Neural cell (in vitro differentiated cells): Measurements from ENCODE around the gene NAA50. TPM values are rescaled to one million over a fixed set of nuclear protein-coding genes. Genes with fewer than 3 reads are reported as not detected.

ENCODE experiments used
- H2AFZ ChIP-seq: fragments of 200-600, 300-800 bp; sonication (generic), shearing (Covaris generic); 2 replicates; pipeline ENCODE4 v1.6.0; 2014; ENCODE audit warnings: low read depth, mild to moderate bottlenecking, antibody characterized with exemption, low read length, moderate library complexity
- H3F3A ChIP-seq: fragments of 200-600 bp; shearing (Covaris generic); 2 replicates; pipeline ENCODE4 v1.6.1; 2016; ENCODE audit warnings: mild to moderate bottlenecking, moderate library complexity, mixed read lengths, antibody characterized with exemption, low read length; ENCODE audit not compliant: insufficient read depth, poor library complexity, severe bottlenecking
- H3K27ac ChIP-seq: fragments of 200-600, 300-800 bp; sonication (generic), shearing (Covaris generic); 2 replicates; pipeline ENCODE4 v1.5.1; 2014; ENCODE audit warnings: mild to moderate bottlenecking, low read length, moderate library complexity
- H3K27me3 ChIP-seq: fragments of 300-800, 200-600 bp; sonication (generic), shearing (Covaris generic); 2 replicates; pipeline ENCODE4 v1.6.0; 2014; ENCODE audit warnings: mild to moderate bottlenecking, low read depth, low read length, moderate library complexity; ENCODE audit not compliant: insufficient read depth
- H3K36me3 ChIP-seq: fragments of 300-800, 200-600 bp; sonication (generic), shearing (Covaris generic); 2 replicates; pipeline ENCODE4 v1.5.1; 2014; ENCODE audit warnings: mild to moderate bottlenecking, antibody characterized with exemption, low read length, moderate library complexity; ENCODE audit not compliant: insufficient read depth
- H3K4me2 ChIP-seq: fragments of 300-800, 200-600 bp; sonication (generic), shearing (Covaris generic); 2 replicates; pipeline ENCODE4 v1.6.0; 2014; ENCODE audit warnings: mild to moderate bottlenecking, low read length
- H3K4me3 ChIP-seq: fragments of 300-800, 200-600 bp; sonication (generic), shearing (Covaris generic); 2 replicates; pipeline ENCODE4 v1.5.1; 2014; ENCODE audit warnings: mild to moderate bottlenecking, low read length, moderate library complexity
- H3K79me2 ChIP-seq: fragments of 200-600 bp; shearing (Covaris generic); replicated peaks from 2 replicates; pipeline ENCODE4 v1.6.0; 2014; ENCODE audit warnings: mild to moderate bottlenecking, low read length, moderate library complexity; ENCODE audit not compliant: insufficient read depth
- H3K9ac ChIP-seq: fragments of 300-800, 200-600 bp; sonication (generic), shearing (Covaris generic); 2 replicates; pipeline ENCODE4 v1.6.1; 2016; ENCODE audit warnings: mild to moderate bottlenecking, low read length, mixed read lengths
- H3K9me2 ChIP-seq: fragments of 200-600 bp; shearing (Covaris generic); 2 replicates; pipeline ENCODE4 v1.6.1; 2016; ENCODE audit warnings: mild to moderate bottlenecking, low read length, mixed read lengths; ENCODE audit not compliant: insufficient read depth
- H3K9me3 ChIP-seq: fragments of 200-600, 300-800 bp; sonication (generic), shearing (Covaris generic); 2 replicates; pipeline ENCODE4 v1.6.1; 2016; ENCODE audit warnings: mild to moderate bottlenecking, mixed run types, low read length, moderate library complexity, mixed read lengths
- H4K20me1 ChIP-seq: fragments of 200-600 bp; shearing (Covaris generic); 2 replicates; pipeline ENCODE4 v1.6.1; 2016; ENCODE audit warnings: mild to moderate bottlenecking, mixed run types; ENCODE audit not compliant: insufficient read depth
- EP300 ChIP-seq: fragments of 450-650 bp; conservative IDR thresholded peaks from 2 replicates; pipeline ENCODE4 v1.6.1; 2014; ENCODE audit warnings: antibody characterized with exemption, mild to moderate bottlenecking, moderate library complexity; ENCODE audit not compliant: poor library complexity, severe bottlenecking
- EZH2 ChIP-seq: fragments of 200-600, 300-800 bp; shearing (Covaris generic), sonication (generic); IDR thresholded peaks from 2 replicates; pipeline ENCODE4 v1.6.1; 2014; ENCODE audit warnings: antibody characterized with exemption, low read length, borderline replicate concordance, mild to moderate bottlenecking; ENCODE audit not compliant: insufficient read depth, poor library complexity, severe bottlenecking
- MXI1 ChIP-seq: fragments of 450-650 bp; conservative IDR thresholded peaks from 2 replicates; pipeline ENCODE4 v1.6.1; 2014; ENCODE audit warnings: antibody characterized with exemption, mild to moderate bottlenecking; ENCODE audit not compliant: poor library complexity, severe bottlenecking
- POLR2AphosphoS5 ChIP-seq: IDR thresholded peaks from 2 replicates; pipeline ENCODE4 v1.6.1; 2012
- RAD21 ChIP-seq: fragments of 450-650 bp; conservative IDR thresholded peaks from 2 replicates; pipeline ENCODE4 v1.6.1; 2014; ENCODE audit warnings: antibody characterized with exemption, mild to moderate bottlenecking, moderate library complexity
- SMC3 ChIP-seq: fragments of 450-650 bp; conservative IDR thresholded peaks from 2 replicates; pipeline ENCODE4 v1.6.1; 2014; ENCODE audit warnings: antibody characterized with exemption, mild to moderate bottlenecking, moderate library complexity; ENCODE audit not compliant: poor library complexity
- TAF1 ChIP-seq: IDR thresholded peaks from 2 replicates; pipeline ENCODE4 v1.6.1; 2012; ENCODE audit warnings: low read depth
- polyA plus RNA-seq: library from polyadenylated mRNA; depleted of rRNA; stranded (reverse); fragments of >200 nt; gene quantifications from 2 replicates; pipeline ENCODE4 v1.2.3, GENCODE V29; 2014
- TF ChIP-seq, protein P1 (sequence below): IDR thresholded peaks from 2 replicates; pipeline ENCODE4 v1.6.1; 2012; ENCODE audit warnings: borderline replicate concordance
- TF ChIP-seq, protein P2 (sequence below): fragments of 450-650 bp; IDR thresholded peaks from 2 replicates; pipeline ENCODE4 v1.5.1; 2014; ENCODE audit warnings: antibody characterized with exemption, mild to moderate bottlenecking, moderate library complexity; ENCODE audit not compliant: poor library complexity, severe bottlenecking

The NAA50 gene
- polyA plus RNA-seq, 1 donor from 2014 or later, result 69.6 TPM

DNA sequence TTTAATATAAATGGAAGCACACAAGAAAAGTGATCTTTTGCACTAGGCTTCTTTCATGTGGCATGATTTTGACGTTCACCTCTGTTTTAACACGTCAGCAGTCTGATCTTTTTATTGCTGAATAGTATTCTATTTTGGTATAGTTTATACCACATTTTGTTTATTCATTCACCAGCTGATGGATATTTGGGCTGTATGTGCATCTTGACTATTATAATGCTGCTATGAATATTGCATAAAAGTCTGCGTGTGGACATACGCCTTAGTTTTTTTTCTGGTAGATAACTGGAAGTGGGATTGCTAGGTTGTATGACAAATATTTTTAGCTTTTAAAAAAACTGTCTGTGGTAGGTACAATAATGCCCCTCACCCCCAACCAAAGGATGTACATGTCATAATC lies 14.4 kb downstream of the NAA50 start:
- H3K36me3 ChIP-seq, result no peaks in the 10 kb centered on the region
- no peaks in the 10 kb centered on the region for H3F3A ChIP-seq
- H3K79me2 ChIP-seq, result peaks cover 49% of the 10 kb centered on the region
- H4K20me1 ChIP-seq, result no peaks in the 10 kb centered on the region
- no peak for TF ChIP-seq SMC3
- no peak overlapping the region for H3K9ac ChIP-seq
- no peaks in the 10 kb centered on the region for H3K27me3 ChIP-seq
- H2AFZ ChIP-seq, result no peak overlapping the region
- no peaks in the 10 kb centered on the region for H3K9me3 ChIP-seq
- H3K4me3 ChIP-seq, result no peak overlapping the region
- no peaks in the 10 kb centered on the region for H3K9me2 ChIP-seq
- no peak overlapping the region for H3K4me2 ChIP-seq
- H3K27ac ChIP-seq, result no peak overlapping the region

DNA sequence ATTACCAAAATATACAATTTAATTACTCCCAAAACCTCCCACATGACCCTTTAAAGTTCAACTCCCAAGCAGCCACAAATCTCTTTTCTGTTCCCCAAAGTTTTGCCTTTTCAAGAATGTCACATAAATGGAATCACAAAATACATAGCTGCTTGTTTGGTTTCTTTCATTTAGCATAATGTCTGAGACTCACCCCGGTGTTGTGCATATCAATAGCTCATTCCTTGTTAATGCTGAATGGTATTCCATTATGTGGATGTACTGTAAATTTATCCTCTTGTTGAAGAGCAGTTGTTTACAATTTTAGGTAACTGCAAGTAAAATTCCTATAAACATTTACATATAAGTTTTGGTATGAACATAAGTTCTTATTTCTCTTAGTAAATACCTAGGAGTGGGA lies 15.5 kb downstream of the NAA50 start:
- TF ChIP-seq SMC3, result no peak
- TF ChIP-seq EP300, result no peak
- TF ChIP-seq RAD21, result no peak
- no peak for TF ChIP-seq TAF1
- no peak for TF ChIP-seq EZH2
- TF ChIP-seq, protein P1, sequence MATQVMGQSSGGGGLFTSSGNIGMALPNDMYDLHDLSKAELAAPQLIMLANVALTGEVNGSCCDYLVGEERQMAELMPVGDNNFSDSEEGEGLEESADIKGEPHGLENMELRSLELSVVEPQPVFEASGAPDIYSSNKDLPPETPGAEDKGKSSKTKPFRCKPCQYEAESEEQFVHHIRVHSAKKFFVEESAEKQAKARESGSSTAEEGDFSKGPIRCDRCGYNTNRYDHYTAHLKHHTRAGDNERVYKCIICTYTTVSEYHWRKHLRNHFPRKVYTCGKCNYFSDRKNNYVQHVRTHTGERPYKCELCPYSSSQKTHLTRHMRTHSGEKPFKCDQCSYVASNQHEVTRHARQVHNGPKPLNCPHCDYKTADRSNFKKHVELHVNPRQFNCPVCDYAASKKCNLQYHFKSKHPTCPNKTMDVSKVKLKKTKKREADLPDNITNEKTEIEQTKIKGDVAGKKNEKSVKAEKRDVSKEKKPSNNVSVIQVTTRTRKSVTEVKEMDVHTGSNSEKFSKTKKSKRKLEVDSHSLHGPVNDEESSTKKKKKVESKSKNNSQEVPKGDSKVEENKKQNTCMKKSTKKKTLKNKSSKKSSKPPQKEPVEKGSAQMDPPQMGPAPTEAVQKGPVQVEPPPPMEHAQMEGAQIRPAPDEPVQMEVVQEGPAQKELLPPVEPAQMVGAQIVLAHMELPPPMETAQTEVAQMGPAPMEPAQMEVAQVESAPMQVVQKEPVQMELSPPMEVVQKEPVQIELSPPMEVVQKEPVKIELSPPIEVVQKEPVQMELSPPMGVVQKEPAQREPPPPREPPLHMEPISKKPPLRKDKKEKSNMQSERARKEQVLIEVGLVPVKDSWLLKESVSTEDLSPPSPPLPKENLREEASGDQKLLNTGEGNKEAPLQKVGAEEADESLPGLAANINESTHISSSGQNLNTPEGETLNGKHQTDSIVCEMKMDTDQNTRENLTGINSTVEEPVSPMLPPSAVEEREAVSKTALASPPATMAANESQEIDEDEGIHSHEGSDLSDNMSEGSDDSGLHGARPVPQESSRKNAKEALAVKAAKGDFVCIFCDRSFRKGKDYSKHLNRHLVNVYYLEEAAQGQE, result no peak
- TF ChIP-seq, protein P2, sequence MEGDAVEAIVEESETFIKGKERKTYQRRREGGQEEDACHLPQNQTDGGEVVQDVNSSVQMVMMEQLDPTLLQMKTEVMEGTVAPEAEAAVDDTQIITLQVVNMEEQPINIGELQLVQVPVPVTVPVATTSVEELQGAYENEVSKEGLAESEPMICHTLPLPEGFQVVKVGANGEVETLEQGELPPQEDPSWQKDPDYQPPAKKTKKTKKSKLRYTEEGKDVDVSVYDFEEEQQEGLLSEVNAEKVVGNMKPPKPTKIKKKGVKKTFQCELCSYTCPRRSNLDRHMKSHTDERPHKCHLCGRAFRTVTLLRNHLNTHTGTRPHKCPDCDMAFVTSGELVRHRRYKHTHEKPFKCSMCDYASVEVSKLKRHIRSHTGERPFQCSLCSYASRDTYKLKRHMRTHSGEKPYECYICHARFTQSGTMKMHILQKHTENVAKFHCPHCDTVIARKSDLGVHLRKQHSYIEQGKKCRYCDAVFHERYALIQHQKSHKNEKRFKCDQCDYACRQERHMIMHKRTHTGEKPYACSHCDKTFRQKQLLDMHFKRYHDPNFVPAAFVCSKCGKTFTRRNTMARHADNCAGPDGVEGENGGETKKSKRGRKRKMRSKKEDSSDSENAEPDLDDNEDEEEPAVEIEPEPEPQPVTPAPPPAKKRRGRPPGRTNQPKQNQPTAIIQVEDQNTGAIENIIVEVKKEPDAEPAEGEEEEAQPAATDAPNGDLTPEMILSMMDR, result no peak
- TF ChIP-seq POLR2AphosphoS5, result no peak
- TF ChIP-seq MXI1, result no peak
- H3K9me3 ChIP-seq, result no peaks in the 10 kb centered on the region
- H3K27ac ChIP-seq, result no peak overlapping the region
- no peak overlapping the region for H3K9ac ChIP-seq
- H3K4me2 ChIP-seq, result no peak overlapping the region
- H3F3A ChIP-seq, result no peaks in the 10 kb centered on the region
- no peaks in the 10 kb centered on the region for H3K27me3 ChIP-seq
- H3K4me3 ChIP-seq, result no peak overlapping the region
- H3K9me2 ChIP-seq, result no peaks in the 10 kb centered on the region
- H3K79me2 ChIP-seq, result peaks cover 44% of the 10 kb centered on the region
- no peak overlapping the region for H2AFZ ChIP-seq
- H4K20me1 ChIP-seq, result no peaks in the 10 kb centered on the region
- no peaks in the 10 kb centered on the region for H3K36me3 ChIP-seq

DNA sequence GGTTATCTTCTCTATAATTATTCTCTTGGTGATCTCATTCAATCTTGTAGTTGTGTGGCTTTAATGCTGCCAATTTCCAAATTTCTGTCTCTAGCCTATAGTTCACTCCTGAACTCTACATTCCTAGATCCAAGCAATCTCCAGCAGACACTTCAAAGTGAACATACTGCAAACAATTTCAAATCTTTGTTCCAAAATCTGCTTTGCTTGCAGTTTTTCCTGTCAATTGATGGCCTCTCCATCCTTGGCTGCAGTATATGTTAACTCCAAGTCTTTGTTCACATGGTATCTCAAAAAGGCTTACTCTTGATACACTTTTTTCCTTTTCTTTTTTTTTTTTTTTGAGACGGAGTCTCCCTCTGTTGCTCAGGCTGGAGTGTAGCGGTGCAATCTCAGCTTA lies 17.4 kb downstream of the NAA50 start:
- Histone ChIP-seq H4K20me1 (no peaks in the 10 kb centered on the region), H3K9ac (no peak overlapping the region), H3F3A (no peaks in the 10 kb centered on the region), H3K79me2 (peaks cover 38% of the 10 kb centered on the region), H3K4me3 (no peak overlapping the region), H3K27me3 (no peaks in the 10 kb centered on the region), H2AFZ (no peak overlapping the region), H3K27ac (no peak overlapping the region), H3K9me2 (no peaks in the 10 kb centered on the region), H3K36me3 (no peaks in the 10 kb centered on the region), H3K9me3 (no peaks in the 10 kb centered on the region), H3K4me2 (no peak overlapping the region)
- TF ChIP-seq TAF1, result no peak
- no peak for TF ChIP-seq MXI1
- TF ChIP-seq, protein P1, result no peak
- TF ChIP-seq RAD21, result no peak
- TF ChIP-seq SMC3, result no peak
- TF ChIP-seq EZH2, result no peak
- TF ChIP-seq, protein P2, result no peak
- TF ChIP-seq POLR2AphosphoS5, result no peak
- no peak for TF ChIP-seq EP300
